Epidermal melanocyte (primary cell): Measurements from ENCODE around the gene YDJC.
"Not testable (repeated sequence)": the region's sequence is repeated elsewhere in the genome, so short reads cannot be mapped to it uniquely, and the experiment has no call there.

Experiments
- DNase-seq: peaks from one replicate; pipeline ENCODE4 v3.0.0; 2011; ENCODE audit warnings: low spot score; ENCODE audit not compliant: insufficient read length

Gene YDJC

DNA sequence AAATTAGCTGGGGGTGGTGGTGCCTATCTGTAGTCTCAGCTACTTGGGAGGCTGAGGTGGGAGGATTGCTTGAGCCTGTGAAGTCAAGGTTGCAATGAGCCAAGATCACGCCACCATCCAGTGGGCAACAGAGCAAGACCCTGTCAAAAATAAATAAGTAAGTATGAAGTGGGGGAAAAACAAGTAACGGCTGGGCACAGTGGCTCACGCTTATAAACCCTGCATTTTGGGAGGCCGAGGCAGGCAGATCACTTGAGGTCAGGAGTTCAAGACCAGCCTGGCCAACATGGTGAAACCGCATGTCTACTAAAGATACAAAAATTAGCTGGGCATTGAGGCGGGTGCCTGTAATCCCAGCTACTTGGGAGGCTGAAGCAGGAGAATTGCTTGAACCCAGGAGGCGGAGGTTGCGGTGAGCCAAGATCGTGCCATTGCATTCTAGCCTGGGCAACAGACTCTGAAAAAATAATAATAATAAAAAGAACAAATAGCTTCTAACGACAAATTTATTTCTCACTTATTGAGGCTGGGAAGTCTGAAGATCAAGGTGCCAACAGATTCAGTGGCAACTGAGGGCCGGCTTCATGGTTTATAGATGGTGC is 20.2 kb downstream of the YDJC start:
- not testable (repeated sequence) for DNase-seq

DNA sequence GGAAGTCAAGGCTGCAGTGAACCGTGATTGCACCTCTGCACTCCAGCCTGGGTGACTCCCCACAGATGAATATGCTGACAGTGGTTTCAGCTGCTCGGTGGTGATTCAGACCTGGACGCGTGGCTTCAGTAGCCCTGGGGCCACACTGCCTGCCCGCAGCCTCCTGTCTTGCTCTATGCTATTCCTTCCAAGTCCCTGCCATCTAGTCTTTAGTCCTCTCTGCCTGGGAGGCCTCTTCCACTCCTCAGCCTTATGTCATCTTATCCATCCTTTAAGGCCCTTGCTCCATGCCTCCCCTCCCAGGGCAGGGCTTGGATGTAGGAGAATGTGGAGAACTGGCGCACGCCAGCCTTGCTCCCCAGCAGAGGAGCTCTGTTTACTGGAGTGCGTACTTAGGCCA is 23.0 kb downstream of the YDJC start:
- no peak for DNase-seq

DNA sequence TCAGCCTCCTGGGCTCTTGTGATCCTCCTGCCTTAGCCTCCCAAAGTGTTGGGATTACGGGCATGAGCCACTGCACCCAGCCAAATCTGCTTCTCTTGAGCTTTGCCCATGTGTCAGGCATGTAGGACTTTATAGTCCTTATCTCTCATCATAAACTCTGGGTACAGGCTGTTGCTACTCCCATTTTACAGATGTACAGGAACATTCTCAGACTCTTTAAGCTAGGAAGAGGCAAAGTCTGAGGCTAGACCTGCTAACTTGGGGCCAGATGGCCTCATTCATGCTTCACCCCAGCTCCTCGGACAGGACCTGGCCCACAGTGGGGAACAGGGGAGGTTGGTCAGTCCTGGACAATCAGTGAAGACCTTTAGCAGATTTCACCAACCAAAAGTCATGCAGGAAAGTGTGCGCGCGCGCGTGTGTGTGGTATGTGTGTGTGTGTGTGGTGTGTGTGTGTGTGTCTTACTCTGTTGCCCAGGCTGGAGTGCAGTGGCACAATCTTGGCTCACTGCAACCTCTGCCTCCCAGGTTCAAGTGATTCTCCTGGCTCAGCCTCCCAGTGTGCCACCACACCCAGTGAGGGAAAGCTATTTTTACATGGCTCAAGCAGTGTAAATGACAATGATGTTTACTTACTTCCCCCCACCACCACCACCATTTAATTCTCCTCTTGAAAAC is 23.8 kb downstream of the YDJC start:
- no peak for DNase-seq

DNA sequence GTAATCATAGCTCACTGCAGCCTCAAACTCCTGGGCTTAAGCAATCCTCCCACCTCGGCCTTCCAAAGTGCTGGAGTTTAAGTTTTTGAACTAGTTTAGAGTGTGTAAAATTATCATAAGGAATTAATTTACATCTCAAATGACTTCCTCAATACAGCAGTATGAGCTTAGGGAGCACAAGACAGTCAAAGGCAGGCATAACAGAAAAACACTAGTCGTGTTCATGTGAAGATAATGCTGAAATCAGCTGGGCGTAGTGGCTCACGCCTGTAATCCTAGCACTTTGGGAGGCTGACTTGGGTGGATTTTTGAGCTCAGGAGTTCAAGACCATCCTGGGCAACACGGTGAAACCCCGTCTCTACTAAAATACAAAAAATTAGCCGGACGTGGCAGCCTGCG is 25.8 kb downstream of the YDJC start:
- no peak for DNase-seq

DNA sequence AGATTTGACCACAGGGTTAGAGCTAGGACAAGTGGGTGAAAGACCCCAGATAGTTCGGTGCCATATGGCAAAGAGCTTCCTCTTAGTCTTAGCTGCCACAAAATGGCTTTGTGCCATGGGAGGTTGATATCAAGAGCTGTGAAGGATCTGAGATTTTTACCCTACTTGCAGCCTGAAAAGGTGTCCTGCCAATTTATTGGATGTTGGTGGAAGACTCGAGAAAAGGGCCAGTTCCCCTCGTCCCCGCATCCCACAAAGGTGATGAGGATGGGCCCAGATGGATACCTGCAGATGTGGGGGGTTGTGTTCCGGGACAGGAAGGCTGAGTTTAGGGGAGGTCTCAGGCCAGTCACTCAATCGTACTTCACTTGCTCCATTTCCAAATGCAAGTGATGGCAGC is 27.2 kb downstream of the YDJC start:
- no peak for DNase-seq

DNA sequence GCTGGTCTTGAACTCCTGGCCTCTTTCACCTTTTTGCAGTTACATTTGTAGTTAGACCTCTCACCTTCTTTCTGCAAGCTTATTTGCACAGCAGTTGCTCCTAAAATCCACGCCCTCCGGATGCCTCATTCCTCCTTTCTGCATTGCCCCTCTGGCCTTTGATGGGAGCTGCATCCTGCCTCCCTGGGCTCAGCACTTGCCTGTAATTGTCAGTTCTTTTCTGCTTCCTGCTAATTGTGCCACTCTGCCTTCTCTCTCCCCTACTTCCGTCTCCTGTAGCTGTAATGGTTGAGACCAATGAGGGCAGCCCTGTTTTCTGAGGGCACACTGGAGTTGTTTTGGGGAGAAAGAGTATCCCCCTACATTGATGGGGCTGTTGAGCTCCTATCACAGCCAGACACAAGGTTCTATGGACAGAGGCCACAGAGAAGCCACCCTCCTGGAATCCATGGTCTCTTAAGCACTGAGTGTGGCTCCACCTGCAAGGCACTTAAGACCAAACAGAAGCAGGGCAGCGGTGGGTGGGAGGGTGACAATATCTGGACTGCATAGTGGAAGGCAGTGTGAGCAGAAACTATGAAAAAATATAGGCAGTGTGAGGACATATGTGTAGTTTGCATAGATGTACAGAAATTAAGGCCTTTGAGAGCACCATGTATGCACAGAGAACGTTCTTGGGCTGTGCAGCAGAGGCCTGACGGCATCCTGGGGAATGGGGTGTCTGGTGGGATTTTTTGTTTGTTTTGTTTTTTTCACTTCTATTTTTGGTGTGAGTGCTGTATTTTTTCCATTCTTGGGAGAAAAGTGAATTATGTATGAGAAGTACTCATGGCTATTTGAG is 30.5 kb downstream of the YDJC start:
- DNase-seq, result no peak

DNA sequence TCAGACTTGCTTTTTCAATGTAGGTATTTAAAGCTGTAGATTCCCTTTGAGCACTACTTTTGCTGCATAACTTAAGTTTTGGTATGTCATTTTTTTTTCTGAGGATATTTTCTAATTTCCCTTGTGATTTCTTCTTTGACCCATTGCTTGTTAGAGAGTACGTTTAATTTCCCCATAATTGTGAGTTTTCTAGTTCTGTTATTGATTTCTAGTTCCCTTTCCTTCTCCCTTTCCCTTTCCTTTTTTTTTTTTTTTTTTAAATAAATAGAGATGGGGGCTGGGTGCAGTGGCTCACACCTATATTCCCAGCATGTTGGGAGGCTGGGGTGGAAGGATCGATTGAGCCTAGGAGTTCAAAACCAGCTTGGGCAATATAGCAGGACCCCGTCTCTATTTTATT is 31.5 kb downstream of the YDJC start:
- DNase-seq, result no peak

DNA sequence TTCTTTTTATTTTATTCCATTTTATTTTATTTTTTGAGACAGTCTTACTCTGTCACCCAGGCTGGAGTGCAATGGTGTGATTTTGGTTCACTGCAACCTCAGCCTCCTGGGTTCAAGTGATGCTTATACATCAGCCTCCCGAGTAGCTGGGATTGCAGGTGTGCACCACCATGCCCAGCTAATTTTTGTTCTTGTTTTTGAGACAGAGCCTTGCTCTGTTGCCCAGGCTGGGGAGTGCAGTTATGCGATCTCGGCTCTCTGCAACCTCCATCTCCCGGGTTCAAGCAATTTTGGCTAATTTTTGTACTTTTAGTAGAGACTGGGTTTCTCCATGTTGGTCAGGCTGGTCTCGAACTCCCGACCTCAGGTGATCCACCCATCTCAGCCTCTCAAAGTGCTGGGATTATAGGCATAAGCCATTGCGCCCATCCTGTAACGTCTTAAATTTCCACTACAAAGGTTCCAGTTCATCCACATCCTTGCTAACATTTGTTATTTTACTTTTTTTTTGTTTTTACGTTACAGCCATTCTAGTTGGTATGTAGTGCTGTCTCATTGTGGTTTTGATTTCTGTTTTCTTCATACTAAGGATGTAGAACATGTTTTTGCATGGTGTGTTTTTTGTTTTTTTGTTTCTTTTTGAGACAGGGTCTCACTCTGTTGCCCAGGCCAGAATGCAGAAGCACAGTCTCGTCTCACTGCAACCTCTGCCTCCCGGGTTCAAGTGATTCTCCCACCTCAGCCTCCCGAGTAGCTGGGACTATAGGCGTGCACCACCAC is 33.3 kb downstream of the YDJC start:
- not testable (repeated sequence) for DNase-seq

DNA sequence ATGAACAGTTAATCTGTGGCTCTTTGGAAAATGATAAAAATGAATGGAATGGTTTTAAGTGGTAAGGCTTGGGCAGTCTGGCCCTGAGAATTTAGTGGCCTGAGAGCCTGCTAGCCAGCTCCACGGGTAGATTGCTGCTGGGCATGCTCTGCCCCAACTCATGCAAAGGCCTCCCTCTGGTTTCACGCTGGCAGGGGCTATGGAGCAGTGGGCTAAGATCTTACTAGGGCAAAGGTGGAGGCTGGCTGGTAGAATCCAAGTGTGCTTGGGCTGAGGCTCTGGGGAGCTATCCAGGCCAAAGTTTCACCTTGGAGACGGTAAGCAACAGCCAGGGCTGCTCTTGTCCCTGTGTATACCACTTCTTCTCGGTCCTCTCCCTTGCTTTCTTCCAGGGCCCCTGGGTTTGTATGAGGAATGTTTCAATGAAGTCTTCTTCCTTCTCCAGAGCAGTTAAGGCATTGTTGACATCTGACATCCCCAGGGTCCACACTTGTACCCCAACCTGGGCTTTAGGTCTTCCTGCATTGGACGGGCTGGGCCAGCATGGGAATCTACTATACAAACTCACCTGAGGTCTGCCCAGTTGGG is 34.9 kb downstream of the YDJC start:
- no peak for DNase-seq

DNA sequence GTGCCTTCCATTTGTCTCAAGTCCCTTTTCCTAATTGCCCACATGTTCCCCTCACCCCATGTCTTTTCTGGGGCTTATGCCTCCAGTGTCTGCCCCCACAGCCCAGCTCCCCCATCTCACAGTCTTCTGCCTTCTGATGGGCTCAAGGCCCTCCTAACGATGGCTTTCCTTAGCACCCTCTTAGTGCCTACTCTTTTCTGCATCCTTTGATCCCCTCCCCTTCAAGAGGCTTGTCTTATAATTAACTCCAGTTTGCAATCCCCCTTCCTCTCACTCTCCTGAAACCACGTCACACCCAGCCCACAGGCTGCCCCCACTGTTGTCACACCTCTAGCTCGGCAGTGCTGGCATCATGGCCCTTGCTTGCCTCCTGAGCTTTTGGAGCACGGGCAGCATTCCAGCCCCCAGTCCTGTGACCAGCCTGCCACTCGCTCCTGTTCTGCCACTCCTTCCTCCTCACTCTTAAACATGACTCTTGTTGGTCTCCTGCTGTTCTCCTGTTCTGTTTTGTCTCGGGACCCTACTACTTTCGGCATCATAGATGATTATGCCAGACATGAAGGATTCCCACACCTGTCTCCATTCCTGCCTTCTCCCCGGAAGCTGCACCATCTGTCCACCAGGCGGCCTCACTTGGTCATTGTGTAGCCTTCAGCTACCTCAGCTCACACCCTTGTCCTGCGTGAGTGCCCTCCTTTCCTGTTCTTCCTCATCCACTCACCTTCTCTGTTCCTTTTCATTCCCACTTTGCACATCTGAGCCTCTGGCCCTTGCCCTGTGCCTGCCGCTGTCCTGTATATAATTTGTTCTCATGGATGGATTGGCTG is 36.2 kb downstream of the YDJC start:
- DNase-seq, result no peak

DNA sequence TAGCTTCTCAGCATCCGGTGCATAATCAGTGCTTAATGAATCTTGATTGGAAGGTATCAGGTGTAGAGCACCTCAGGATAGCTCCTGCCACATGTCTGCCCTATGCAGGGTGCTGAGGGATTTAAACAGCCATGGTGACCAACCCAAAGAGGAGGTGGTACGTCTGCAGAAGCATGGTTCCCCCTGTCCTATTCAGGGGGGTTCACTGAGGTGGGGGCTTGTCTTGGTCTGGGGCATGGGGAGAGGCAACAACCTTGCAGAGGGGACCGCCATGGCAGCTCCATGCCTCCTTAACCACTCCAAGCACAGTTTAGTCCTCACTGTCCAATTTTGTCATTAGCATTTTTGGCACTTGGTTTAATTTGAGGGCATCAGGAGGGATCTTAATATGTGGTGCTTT is 37.4 kb downstream of the YDJC start:
- no peak for DNase-seq

DNA sequence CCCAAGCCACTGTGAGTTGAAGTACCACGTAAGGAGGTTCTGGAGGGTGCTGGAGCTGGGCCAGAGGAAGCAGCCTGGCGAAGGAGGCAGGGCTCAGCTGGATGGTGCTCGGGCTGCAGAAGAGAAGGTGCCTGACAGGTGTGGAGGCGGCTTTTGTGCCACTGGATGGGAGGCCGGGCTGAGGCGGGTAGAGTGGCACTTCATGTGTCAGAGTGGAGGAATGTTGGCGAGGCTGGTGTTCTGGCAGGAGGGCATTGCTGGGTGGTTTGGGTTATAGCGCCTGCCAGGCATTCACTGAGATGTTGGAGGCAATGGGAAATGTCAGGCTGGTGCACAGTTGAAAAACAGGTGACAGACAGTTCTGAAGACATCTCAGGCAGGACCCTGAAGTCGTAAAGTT is 38.1 kb downstream of the YDJC start:
- no peak for DNase-seq

DNA sequence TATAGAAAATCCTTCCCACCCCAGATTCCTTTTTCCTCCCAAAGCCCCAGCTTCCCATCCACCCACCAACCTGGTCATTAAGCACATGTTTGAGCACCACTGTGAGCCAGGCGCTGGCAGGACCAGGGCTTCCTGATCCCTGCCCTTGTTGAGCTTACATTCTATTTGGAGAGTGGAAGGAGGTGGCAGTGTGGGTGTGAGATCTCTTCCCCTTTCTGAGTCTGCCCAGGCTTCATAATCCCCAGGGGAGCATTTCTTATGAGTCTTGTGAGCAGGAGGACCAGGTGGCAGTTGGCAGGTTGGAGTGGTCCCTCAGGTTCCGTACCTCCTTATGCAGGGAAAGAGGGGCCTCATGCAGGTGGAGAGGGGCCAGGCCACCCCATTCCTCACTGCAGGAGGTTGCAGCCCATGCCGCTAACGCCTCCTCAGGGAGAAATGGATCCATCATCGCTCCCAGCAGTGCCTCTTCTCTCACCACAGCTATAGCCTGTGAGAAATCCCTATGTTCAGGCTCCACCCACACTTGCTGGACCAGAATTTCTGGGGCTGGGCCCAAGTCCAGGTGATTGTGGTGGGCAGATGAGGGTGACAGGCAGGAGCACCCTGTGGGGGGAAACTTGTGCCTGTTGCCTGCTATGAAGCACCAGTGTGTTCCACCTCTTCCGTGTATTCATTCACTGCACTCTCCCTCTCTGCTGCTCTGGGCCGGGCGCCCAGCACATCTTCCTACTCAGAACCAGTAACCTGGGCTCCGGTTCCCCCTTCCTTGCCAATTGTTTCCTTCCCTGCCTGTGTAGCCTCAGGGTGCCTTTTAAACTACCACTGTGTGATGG is 38.8 kb downstream of the YDJC start:
- no peak for DNase-seq

DNA sequence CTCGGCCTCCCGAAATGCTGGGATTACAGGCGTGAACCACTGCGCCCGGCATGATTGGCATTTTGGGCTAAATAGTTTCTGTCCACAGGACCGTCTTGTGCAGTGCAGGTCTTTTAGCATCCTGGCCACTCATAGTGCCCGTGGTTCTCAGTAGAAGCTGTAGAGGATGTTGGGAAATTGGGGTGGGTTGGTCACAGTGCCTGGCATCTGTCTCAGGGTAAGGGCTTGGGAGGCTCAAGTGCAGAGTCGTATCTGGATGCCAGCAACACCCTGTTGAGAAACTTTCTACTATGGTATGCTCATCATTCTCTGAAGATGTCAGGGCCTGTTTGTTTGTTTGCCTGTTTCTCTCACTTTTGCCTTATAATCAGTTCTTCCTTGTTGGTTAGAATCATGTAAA is 40.4 kb downstream of the YDJC start:
- DNase-seq, result no peak

DNA sequence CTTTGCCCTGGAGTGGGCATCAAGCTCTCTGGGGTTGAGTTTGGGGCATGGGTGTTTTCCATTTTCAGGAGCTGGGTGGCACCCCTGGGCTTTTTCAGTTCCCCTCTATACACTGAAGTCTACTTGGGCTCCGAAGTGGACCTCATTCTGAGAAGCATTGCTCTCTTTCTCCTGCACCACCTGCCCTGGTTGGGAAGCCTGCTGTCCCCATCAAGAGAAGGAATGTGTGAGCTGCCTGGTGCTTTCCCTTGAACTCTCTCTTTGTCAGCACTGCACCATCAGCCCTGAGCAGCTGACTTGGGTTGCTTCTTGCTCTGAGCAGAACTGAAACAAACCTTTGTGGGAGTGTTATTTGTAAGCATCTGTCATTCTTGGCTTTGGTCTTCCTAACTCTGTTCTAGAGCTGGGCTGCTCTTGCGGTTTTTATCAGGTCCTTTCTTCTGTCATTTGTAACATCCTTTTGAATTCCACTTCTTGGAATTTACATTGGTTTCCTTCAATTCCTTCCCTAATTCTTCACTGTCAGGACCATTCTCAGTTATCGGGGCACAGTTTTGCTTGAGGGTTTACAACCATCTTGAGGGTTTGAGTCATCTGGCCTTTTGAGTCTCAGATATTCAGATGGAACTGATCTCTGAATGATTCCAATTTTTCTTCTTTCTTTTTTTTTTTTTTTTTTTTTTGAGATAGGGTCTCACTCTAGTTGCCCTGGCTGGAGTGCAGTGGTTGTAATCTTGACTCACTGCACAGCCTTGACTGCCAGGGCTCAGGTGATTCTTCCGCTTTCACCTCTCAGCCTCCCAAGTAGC is 41.8 kb downstream of the YDJC start:
- peak; percentile 74 for DNase-seq

DNA sequence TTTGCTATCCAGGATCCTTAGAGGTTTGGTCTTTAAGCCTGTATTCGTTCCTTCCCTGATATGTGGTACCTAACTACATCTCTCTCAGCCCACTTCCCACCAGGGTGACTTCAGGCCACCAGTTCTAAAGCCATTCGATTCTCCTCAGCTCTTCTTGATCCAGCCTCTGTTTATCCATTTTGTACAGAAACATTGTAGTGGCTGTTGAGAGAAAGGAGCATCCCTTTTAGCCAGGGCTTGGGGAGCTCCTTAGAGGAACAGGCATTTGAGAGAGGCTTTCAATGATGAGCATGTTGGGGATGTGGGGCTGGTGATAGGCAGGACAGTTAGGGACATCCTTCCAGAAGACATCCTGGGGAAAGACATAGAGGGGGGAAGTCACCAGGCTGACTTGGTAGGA is 44.4 kb downstream of the YDJC start:
- no peak for DNase-seq

DNA sequence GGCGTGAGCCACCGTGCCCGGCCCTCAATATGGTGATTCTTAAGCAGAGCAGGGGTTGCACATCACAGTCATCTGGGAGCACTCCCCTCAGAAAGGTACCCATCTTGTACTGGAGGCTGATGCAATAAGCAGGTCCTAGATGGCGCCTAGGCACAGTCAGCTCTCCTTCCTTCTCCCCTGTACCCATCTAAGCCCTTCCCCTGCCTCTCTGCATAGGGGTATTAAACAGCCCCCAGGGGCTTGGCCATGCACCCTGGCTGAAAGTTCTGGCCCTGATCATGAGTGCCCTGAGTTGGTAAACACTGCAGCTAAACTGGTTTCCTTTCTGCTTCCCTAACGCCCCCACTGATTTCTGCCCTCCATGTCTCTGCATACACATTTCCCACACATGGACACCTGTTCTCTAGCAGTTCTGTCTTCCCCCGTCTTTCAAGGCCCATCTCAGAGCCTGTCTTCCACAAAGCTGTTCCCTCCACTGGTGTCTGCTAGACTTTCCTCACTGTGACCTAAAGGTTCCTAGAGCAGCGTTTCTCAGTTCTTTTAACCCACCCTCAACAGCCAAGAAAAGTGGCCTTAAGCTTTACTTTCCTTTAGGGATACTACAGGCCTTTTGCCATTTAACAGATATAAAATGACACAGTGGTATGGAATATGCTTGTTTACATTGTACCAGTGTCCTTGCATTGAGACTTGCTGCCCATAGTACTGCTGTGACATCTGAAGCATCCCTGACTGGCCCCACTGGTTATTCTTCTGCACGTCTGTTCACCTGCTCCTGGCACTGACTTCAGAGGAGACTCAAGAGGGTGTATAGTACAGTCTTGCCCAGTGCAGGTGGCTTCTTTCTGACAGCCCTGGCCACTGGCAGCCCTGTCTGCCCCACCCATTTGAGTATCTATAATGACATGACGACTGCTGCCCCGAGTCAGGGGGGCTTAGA is 46.8 kb downstream of the YDJC start:
- no peak for DNase-seq
